Measurements from ENCODE around the gene WAC.
"Not testable (repeated sequence)": the region's sequence is repeated elsewhere in the genome, so short reads cannot be mapped to it uniquely, and the experiment has no call there.

The WAC gene

GRCh38 chr10:28604567-28605536 is 71.9 kb downstream of the WAC start:
- Histone ChIP-seq H3K9me3 (ENCODE audit: severe bottlenecking) (peaks cover 2% of the 10 kb centered on the region), H3K36me3 (ENCODE audit: low read depth) (peaks cover 85% of the 10 kb centered on the region), H3K27ac (ENCODE audit: poor library complexity, severe bottlenecking) (no peak overlapping the region), H3K4me1 (ENCODE audit: insufficient read depth, poor library complexity, severe bottlenecking) (no peaks in the 10 kb centered on the region), H3K4me3 (ENCODE audit: severe bottlenecking) (no peak overlapping the region), H3K27me3 (ENCODE audit: insufficient read depth, poor library complexity, severe bottlenecking) (no peaks in the 10 kb centered on the region)
- ATAC-seq (ENCODE audit: low read depth) (no peak), DNase-seq (ENCODE audit: low spot score) (no peak)
- no peak for TF ChIP-seq CTCF (IDR thresholded peaks at IDR 0.05; ENCODE audit: poor library complexity, severe bottlenecking)

GRCh38 chr10:28606568-28606967 is 73.7 kb downstream of the WAC start:
- H3K36me3 ChIP-seq (ENCODE audit: low read depth) = peaks cover 86% of the 10 kb centered on the region
- no peak for ATAC-seq (ENCODE audit: low read depth)

GRCh38 chr10:28609636-28610035 is 76.7 kb downstream of the WAC start:
- H3K36me3 ChIP-seq (ENCODE audit: low read depth) = peaks cover 94% of the 10 kb centered on the region
- H3K4me3 ChIP-seq (ENCODE audit: severe bottlenecking); DNase-seq (ENCODE audit: low spot score); H3K27me3 ChIP-seq (ENCODE audit: insufficient read depth, poor library complexity, severe bottlenecking); H3K27ac ChIP-seq (ENCODE audit: poor library complexity, severe bottlenecking); H3K9me3 ChIP-seq (ENCODE audit: severe bottlenecking); H3K4me1 ChIP-seq (ENCODE audit: insufficient read depth, poor library complexity, severe bottlenecking); ATAC-seq (ENCODE audit: low read depth): not testable (repeated sequence)

More at GRCh38 chr10:28606568-28606967, 73.7 kb downstream of the WAC start:
- no peak for TF ChIP-seq CTCF (IDR thresholded peaks at IDR 0.05; ENCODE audit: poor library complexity, severe bottlenecking)
- H3K9me3 ChIP-seq (ENCODE audit: severe bottlenecking) = peaks cover 2% of the 10 kb centered on the region
- no peak overlapping the region for H3K4me3 ChIP-seq (ENCODE audit: severe bottlenecking)
- DNase-seq (ENCODE audit: low spot score) = no peak
- no peak overlapping the region for H3K27ac ChIP-seq (ENCODE audit: poor library complexity, severe bottlenecking)
- H3K4me1 ChIP-seq (ENCODE audit: insufficient read depth, poor library complexity, severe bottlenecking) = no peaks in the 10 kb centered on the region
- no peaks in the 10 kb centered on the region for H3K27me3 ChIP-seq (ENCODE audit: insufficient read depth, poor library complexity, severe bottlenecking)

- Histone ChIP-seq H3K9me3 (ENCODE audit: severe bottlenecking) (peaks cover 2% of the 10 kb centered on the region), H3K27ac (ENCODE audit: poor library complexity, severe bottlenecking) (no peak overlapping the region), H3K4me3 (ENCODE audit: severe bottlenecking) (no peak overlapping the region), H3K4me1 (ENCODE audit: insufficient read depth, poor library complexity, severe bottlenecking) (no peaks in the 10 kb centered on the region), H3K27me3 (ENCODE audit: insufficient read depth, poor library complexity, severe bottlenecking) (no peaks in the 10 kb centered on the region), H3K36me3 (ENCODE audit: low read depth) (peaks cover 100% of the 10 kb centered on the region)
- DNase-seq (ENCODE audit: low spot score) (no peak), ATAC-seq (ENCODE audit: low read depth) (no peak)
- TF ChIP-seq CTCF (IDR thresholded peaks at IDR 0.05; ENCODE audit: poor library complexity, severe bottlenecking) = no peak
Observed at GRCh38 chr10:28612877-28613276, 80.0 kb downstream of the WAC start.

GRCh38 chr10:28616514-28616913 is 83.6 kb downstream of the WAC start:
- DNase-seq (ENCODE audit: low spot score) = no peak
- peaks cover 97% of the 10 kb centered on the region for H3K36me3 ChIP-seq (ENCODE audit: low read depth)

More at GRCh38 chr10:28616514-28616913, 83.6 kb downstream of the WAC start:
- Histone ChIP-seq H3K27me3 (ENCODE audit: insufficient read depth, poor library complexity, severe bottlenecking) (no peaks in the 10 kb centered on the region), H3K4me3 (ENCODE audit: severe bottlenecking) (no peak overlapping the region), H3K9me3 (ENCODE audit: severe bottlenecking) (no peaks in the 10 kb centered on the region), H3K27ac (ENCODE audit: poor library complexity, severe bottlenecking) (no peak overlapping the region), H3K4me1 (ENCODE audit: insufficient read depth, poor library complexity, severe bottlenecking) (no peaks in the 10 kb centered on the region)
- ATAC-seq (ENCODE audit: low read depth) = no peak
- TF ChIP-seq CTCF (IDR thresholded peaks at IDR 0.05; ENCODE audit: poor library complexity, severe bottlenecking) = no peak

Data from RWPE2 (cell line).